ENCODE data around the gene RAPGEF3.

The RAPGEF3 gene

DNA sequence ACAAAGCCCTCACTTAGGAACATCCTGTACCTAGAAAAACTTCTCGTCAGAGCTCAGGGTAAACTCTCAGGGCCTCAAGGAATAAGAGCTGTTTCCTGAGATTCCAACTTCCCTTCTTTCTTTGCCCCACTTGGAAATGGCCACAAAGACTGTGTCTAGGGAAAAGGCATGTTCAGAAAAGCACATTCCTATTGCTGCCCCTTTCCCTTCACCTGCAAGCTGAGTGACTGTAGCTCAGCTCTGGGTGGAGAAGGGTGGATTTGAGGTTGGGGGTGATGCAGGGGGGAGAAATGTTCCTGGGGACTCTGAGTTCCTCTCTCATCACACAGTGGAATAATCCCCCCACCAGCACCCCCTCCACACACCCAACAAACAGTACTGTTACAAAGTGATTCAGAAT is 40.1 kb downstream of the RAPGEF3 start:
- no peak for DNase-seq (ENCODE audit: low read depth)

DNA sequence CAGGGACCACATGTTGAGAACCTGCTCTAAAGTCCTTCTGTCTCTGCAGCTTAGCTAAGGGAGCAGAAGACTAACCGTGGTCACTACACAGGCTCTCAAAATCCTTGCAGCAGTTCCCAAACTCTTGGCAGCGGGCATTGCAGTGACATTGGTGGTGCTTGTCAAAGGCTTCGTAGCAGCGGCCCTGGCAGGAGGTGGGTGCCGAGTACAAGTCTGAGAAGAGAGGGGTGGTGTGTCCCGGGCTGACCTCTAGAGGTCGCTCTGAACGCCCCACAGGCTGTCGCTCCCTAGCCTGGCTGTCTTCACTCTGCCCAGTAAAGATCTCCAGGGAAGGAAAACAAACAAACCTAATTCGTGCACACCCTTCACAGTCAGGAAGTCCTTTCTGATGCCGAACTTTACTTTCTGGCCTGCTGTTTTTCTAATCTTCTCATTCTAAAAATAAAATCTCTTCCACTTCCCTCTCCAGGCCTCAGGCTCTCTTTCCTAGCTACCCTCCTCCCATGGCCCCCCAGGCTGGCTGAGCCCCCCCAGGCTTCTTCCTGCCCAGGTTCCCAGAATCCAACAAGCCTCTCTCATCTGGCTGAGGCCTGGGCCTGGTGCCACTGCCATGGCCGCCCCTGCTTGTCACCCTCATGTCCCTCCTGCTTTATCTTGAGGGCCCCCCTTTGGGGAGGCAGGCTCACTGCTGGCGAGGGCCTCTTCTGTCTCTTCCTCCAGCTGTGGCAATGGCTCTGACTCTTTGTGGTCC is 41.1 kb downstream of the RAPGEF3 start:
- peak; percentile 24 for DNase-seq (ENCODE audit: low read depth)

GRCh38 chr12:47717046-47717442 is 41.6 kb downstream of the RAPGEF3 start:
- no peak for DNase-seq (ENCODE audit: low read depth)

- DNase-seq (ENCODE audit: low read depth) = no peak
Observed at GRCh38 chr12:47715877-47716548, 42.7 kb downstream of the RAPGEF3 start.

DNA sequence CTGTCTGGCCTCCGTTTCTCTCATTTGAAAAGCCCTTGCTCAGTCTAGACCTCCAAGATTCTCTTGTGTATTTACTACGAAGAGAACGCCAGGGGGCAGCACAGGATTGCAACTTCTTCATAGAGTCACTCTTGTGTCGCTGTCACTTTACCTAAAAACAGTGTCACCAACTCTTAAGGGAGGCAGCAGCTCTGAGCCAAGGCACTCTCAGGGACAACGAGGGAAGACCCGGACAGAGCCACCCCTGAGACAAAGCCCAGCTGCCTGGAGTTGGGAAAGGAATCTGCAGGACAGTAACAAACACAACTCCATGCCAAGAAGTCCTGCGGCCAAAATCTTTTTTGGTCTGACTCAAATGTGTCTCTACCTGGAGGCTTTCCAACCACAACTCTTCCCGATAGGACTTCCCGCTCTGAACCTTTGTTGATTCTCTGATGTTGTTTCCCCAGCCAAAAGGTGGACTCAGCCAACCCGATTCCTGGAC is 43.2 kb downstream of the RAPGEF3 start:
- DNase-seq (ENCODE audit: low read depth) = peak; percentile 64

DNA sequence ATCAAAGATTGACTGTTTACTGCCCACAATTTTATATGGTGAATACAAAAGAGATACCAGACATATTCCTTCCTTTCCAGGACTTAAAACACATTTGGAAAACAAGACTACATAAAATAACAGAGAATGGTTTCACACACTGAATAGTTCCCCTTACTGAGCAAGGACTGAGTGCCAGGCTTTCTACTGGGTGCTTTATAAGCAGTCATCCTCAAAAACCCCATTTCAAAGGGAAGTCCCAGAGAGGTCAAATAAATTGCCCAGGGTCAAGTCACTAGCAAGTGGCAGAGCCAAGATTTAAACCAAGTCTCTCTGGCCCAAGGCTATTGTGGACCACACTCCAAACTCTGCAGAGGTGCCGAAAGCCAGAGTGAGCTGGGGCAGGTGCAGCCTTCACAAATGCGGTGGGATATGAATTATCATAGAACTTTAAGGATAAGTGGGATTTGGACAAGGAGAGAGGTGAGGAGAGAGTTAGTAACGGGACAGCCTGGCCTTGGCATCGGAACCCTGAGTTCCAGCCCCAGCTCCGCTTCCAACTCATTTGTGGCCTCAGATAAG is 43.8 kb downstream of the RAPGEF3 start:
- DNase-seq (ENCODE audit: low read depth) = no peak

DNA sequence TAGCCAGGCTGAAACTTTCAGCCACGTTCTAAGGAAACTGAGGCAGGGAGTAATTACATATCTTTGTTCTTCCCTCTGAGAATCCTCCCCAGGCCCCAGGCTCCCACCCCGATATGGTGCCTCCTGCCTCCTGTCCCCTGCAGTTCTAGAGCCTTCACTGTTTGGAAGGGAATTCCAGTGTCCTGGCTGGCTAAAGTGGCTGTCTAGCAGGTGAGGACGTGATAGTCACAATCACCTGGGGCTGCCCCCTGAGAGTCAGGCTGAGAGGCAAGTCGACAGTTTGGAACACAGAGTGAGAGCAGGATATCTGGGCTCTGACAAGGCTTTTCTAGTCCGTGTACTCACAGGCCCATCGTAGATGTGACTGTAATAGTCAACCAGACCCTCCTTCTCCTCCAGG is 46.5 kb downstream of the RAPGEF3 start:
- DNase-seq (ENCODE audit: low read depth) = no peak

- no peak for DNase-seq (ENCODE audit: low read depth)
Observed at GRCh38 chr12:47711448-47711847, 47.2 kb downstream of the RAPGEF3 start.

- DNase-seq (ENCODE audit: low read depth) = no peak
Observed at GRCh38 chr12:47710278-47710677, 48.4 kb downstream of the RAPGEF3 start.

DNA sequence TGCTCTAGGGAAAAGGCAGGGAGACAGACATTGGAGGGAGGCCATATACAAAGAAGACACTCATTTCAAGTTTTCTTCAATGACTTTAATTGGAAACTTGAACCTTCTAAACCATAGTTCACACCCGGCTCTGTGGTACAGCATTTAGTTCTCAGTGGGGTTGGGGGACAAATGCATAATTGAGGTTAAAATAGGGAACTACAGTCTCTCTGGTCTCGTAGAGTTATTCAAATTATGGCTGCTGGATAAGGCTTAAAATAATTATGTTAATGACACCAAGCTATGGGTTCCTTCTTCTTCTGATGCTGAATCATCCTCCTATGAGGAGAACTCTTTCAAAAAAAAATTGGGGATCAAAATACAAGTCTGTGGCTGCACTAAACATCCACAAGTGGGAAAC is 49.0 kb downstream of the RAPGEF3 start:
- no peak for DNase-seq (ENCODE audit: low read depth)

GRCh38 chr12:47709237-47709636 is 49.4 kb downstream of the RAPGEF3 start:
- DNase-seq (ENCODE audit: low read depth) = no peak

DNA sequence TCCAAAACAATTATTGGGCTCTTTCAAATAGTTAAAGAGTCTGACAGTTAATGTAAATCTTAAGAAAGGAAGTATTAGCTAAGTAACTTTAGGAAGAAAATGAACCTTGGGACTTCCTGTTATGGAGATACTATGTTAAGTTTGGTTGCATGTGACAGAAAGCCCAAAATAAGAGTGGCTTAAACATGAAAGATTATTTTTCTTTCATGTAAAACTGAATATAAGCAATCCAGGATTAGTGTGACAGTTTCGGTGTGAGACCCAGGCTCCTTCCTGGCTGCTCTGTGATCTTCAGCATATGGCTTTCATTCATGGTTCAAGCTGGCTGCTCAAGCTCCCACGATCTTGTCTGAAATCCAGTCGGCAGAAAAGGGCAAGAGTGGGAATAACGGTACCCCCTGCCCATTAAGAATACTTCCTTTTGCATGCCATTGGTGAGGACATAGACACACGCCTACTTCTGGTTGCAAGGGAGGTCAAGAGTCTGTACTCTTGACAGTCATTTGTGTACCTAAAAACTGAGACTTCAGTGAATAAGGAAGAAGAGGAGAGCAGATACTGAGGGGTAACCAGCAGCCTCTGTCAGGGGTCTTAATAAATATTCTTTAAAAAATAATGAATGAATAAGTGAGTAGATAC is 50.7 kb downstream of the RAPGEF3 start:
- DNase-seq (ENCODE audit: low read depth) = no peak

- no peak for DNase-seq (ENCODE audit: low read depth)
Observed at GRCh38 chr12:47707355-47707754, 51.3 kb downstream of the RAPGEF3 start.

DNA sequence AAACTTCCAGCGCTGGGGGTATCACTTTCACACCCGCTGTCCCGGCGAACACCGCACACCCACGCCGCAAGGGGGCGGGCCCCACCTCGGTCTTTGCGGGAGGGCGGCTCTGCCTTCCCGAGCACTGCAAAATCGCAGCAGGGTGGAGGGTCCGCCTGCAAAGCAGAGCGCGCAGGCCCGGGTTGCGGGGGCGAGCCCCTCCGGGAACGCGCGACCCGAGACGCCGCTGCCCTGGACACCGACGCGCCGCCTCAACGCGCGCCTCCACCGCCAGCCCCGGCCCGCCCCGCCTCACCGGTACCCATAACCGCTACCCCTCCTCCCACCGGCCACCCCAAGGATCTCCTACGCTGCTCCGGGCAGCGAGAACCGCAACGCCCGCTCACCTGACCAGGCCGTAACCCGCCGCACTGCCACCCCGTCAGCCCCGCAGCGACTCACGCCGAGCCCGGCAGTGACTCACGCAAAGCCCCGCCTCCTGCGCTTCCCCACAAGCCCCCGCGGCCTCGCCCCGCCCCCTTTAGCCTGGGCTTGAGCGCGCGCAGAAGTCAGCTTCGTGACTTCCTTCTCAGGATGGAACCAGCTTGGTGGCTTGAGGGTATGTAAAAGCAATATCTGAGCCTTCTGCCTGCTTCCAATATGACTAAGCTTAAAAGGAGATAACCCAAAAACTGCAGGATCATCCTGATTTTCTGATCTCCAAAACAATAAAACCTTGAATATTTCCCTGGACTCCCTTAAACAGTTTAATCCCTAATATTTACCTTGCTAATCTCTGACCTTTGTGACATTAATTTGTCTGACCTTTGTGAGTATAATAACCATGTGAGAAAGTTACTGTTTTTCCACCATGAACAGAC is 52.9 kb downstream of the RAPGEF3 start, which contains the start of gene RPAP3:
TSS of gene RPAP3 (minus strand) at position 465 of the 860 bp plus-strand sequence. CDS start 3,190 bp downstream, outside the sequence.
- DNase-seq (ENCODE audit: low read depth) = peak; percentile 93

DNA sequence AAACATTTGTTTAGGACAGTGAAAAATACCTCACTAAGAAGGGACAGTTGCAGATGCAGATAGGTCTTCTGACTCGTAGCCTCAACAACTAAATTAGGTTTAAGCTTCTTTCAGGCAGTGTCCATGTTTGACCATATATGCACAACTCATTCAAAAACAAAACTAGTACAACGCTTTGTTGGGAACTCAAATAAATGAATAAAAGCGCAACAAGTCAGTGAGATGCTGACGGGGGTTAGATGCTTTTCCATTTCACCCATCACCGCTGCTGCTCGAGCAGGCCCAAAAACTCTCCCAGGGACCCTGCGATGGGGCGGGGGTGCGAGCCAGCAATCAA is 53.5 kb downstream of the RAPGEF3 start:
- no peak for DNase-seq (ENCODE audit: low read depth)

DNA sequence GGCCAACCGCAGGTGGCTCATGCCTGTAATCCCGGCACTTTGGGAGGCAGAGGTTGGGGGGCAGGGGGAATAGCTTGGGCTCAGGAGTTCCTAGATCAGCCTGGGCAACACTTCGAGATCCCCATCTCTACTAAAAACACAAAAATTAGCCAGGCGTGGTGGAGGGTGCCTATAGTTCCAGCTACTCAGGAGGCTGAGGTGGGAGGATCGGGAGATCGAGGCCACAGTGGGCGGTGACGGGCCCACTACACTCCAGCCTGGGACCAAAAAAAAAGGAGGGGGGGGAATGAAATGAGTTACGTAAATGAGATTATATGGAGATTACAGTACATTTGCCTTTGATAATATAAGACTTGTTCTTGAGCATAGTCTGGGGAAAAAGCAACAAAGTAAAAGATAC is 54.0 kb downstream of the RAPGEF3 start:
- DNase-seq (ENCODE audit: low read depth) = no peak

- no peak for DNase-seq (ENCODE audit: low read depth)
Observed at GRCh38 chr12:47700263-47700662, 58.4 kb downstream of the RAPGEF3 start.

GRCh38 chr12:47698631-47699030 is 60.0 kb downstream of the RAPGEF3 start:
- no peak for DNase-seq (ENCODE audit: low read depth)

GRCh38 chr12:47698055-47698454 is 60.6 kb downstream of the RAPGEF3 start:
- no peak for DNase-seq (ENCODE audit: low read depth)

GRCh38 chr12:47689215-47689614 is 69.5 kb downstream of the RAPGEF3 start:
- no peak for DNase-seq (ENCODE audit: low read depth)

GRCh38 chr12:47687636-47688035 is 71.0 kb downstream of the RAPGEF3 start:
- DNase-seq (ENCODE audit: low read depth) = no peak
